HL-60 (cell line): ENCODE results near the gene NEK7.
A peak's percentile ranks its signal among the peaks of the same experiment; 100 is the strongest.

Experiments
- DNase-seq, 2 experiments: peaks; one replicate each; pipeline ENCODE4 v3.0.0-alpha.2; 2010 to 2020; ENCODE audit warnings: low read depth in 1 of 2, low spot score in 1 of 2
- H3K27ac ChIP-seq: fragments of 250-450 bp; sonication (Bioruptor Pico); replicated peaks from 2 replicates; pipeline ENCODE4 v1.5.1; 2020; ENCODE audit warnings: mild to moderate bottlenecking, moderate library complexity
- H3K27me3 ChIP-seq: fragments of 250-450 bp; sonication (Bioruptor Pico); 2 replicates; pipeline ENCODE4 v1.5.1; 2021; ENCODE audit warnings: mild to moderate bottlenecking, moderate library complexity; ENCODE audit not compliant: insufficient read depth, poor library complexity, severe bottlenecking
- H3K4me3 ChIP-seq: replicated peaks from 2 replicates; pipeline ENCODE4 v1.5.1; 2011; ENCODE audit warnings: mild to moderate bottlenecking, control low read depth, low read length; ENCODE audit not compliant: insufficient read depth
- GABPA ChIP-seq: IDR thresholded peaks from 2 replicates; pipeline ENCODE4 v1.6.1; 2012; ENCODE audit warnings: low read depth
- POLR2AphosphoS5 ChIP-seq: IDR thresholded peaks from 2 replicates; pipeline ENCODE4 v1.6.1; 2012; ENCODE audit warnings: low read depth
- SPI1 ChIP-seq: IDR thresholded peaks from 2 replicates; pipeline ENCODE4 v1.6.1; 2012; ENCODE audit warnings: low read depth, mild to moderate bottlenecking, borderline replicate concordance
- long read RNA-seq: library from polyadenylated mRNA; unstranded; transcript quantifications from one replicate; pipeline ENCODE4 v2.0.0, GENCODE V29; 2020
- TF ChIP-seq, protein P1 (sequence below): IDR thresholded peaks from 2 replicates; pipeline ENCODE4 v1.6.1; 2012; ENCODE audit warnings: low read depth; ENCODE audit not compliant: insufficient replicate concordance
- TF ChIP-seq, protein P2 (sequence below): IDR thresholded peaks from one replicate; pipeline ENCODE4 v1.5.1; 2011; ENCODE audit warnings: low read length, control low read depth, inconsistent platforms; ENCODE audit not compliant: insufficient read depth

Gene NEK7
- long read RNA-seq, full-length matches to known transcripts = 3 of 9 reads
- long read RNA-seq, partial matches to known transcripts = 1 of 9 reads
- long read RNA-seq, other reads (novel, unspliced or antisense) = 5 of 9 reads

DNA sequence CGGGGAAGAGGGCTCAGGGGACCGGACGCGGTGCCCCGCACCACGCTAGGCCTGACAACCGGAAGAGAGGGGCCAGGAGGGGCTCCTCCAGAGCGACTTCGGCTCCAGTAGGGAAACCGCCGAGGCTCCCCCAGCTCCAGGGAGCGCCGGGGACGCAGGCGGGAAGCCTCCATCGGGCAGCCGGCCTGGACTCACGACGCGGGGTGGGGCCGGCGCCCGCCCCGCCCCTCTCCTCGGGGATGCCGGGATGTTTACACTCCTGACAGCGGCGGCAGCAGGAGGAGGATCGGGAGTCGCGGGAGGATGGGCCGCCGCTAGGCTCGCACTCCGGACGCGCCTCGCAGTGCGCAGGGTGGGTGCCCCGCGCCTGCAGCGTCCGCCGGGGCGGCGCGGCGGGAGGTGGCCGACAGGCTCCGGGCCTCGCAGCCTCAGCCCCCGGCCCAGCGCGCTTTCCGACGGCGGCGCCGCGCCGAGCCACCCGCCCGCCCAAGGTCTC lies at the start of gene NEK7:
Gene NEK7 (plus strand): TSS at position 254 of the 496 bp plus-strand sequence. CDS start 75,583 bp downstream, outside the sequence.
- H3K27ac ChIP-seq = peak within 1 kb of the TSS; percentile 82
- H3K4me3 ChIP-seq = peak within 1 kb of the TSS; percentile 89
- peak in 1 of 2 experiments; percentile 76 for DNase-seq
- TF ChIP-seq, protein P1, sequence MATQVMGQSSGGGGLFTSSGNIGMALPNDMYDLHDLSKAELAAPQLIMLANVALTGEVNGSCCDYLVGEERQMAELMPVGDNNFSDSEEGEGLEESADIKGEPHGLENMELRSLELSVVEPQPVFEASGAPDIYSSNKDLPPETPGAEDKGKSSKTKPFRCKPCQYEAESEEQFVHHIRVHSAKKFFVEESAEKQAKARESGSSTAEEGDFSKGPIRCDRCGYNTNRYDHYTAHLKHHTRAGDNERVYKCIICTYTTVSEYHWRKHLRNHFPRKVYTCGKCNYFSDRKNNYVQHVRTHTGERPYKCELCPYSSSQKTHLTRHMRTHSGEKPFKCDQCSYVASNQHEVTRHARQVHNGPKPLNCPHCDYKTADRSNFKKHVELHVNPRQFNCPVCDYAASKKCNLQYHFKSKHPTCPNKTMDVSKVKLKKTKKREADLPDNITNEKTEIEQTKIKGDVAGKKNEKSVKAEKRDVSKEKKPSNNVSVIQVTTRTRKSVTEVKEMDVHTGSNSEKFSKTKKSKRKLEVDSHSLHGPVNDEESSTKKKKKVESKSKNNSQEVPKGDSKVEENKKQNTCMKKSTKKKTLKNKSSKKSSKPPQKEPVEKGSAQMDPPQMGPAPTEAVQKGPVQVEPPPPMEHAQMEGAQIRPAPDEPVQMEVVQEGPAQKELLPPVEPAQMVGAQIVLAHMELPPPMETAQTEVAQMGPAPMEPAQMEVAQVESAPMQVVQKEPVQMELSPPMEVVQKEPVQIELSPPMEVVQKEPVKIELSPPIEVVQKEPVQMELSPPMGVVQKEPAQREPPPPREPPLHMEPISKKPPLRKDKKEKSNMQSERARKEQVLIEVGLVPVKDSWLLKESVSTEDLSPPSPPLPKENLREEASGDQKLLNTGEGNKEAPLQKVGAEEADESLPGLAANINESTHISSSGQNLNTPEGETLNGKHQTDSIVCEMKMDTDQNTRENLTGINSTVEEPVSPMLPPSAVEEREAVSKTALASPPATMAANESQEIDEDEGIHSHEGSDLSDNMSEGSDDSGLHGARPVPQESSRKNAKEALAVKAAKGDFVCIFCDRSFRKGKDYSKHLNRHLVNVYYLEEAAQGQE = no peak
- TF ChIP-seq SPI1 (no peak), GABPA (no peak), POLR2AphosphoS5 (no peak; the same call in 1 of the 2 replicates)
- TF ChIP-seq, protein P2, sequence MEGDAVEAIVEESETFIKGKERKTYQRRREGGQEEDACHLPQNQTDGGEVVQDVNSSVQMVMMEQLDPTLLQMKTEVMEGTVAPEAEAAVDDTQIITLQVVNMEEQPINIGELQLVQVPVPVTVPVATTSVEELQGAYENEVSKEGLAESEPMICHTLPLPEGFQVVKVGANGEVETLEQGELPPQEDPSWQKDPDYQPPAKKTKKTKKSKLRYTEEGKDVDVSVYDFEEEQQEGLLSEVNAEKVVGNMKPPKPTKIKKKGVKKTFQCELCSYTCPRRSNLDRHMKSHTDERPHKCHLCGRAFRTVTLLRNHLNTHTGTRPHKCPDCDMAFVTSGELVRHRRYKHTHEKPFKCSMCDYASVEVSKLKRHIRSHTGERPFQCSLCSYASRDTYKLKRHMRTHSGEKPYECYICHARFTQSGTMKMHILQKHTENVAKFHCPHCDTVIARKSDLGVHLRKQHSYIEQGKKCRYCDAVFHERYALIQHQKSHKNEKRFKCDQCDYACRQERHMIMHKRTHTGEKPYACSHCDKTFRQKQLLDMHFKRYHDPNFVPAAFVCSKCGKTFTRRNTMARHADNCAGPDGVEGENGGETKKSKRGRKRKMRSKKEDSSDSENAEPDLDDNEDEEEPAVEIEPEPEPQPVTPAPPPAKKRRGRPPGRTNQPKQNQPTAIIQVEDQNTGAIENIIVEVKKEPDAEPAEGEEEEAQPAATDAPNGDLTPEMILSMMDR = no peak
- H3K27me3 ChIP-seq = no peaks in the 10 kb centered on the region

DNA sequence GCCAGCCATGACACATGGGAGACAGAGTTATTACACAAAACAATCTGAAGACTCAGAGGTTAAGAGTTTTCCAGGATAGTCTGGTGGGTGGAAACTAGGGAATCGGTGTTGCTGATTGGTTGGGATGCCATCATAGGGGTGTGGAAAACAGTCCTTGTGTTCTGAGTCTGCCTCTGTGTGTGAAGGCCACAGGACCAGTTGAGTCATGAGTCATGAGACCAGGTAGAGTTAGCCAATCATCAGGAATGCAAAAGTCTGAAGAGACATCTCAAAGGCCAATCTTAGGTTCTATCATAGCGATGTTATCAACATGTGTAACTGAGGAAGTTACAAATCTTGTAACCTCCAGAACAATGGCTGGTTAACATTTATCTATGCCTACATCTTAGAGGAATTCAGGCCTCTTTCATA lies 49.7 kb upstream of the NEK7 start:
- Histone ChIP-seq H3K27ac (no peak overlapping the region), H3K27me3 (no peaks in the 10 kb centered on the region), H3K4me3 (no peak overlapping the region)
- DNase-seq = no peak
- TF ChIP-seq POLR2AphosphoS5 = no peak
- TF ChIP-seq, protein P2 = no peak
- no peak for TF ChIP-seq SPI1
- TF ChIP-seq GABPA = no peak
- TF ChIP-seq, protein P1 = no peak

DNA sequence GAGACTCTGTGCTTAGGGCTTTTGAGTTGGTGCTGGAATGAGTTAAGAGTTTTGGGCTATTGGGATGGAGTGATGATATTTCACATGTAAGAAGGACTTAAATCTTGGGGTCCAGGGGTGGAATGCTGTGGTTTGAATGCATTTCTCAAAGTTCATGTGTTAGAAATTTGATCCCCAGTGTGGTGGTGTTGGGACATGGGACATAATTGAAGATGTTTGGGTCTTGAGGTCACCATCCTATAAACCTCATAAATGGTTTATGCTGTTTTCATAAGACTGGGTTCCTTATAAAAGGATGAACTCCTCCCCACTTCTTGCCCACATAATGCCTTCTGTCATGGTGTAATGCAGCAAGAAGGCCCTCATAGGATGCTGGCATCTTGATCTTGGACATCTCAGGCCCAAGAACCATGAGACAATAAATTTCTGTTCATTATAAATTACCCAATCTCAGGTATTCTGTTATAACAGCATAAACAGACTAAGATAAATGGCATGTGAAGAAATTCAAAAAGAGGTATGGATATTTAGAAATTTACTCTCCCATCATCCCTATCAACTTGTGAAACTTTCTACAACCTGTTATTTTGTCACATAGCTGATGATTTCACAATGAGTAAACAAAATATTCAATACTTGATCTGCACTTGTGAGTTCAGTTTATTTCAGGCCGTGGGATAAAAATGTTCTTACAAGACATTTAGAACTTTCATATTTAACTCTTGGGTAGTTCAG lies 48.0 kb upstream of the NEK7 start:
- Histone ChIP-seq H3K27me3 (no peaks in the 10 kb centered on the region), H3K4me3 (no peak overlapping the region), H3K27ac (no peak overlapping the region)
- TF ChIP-seq POLR2AphosphoS5 = no peak
- TF ChIP-seq, protein P2 = no peak
- TF ChIP-seq SPI1 = no peak
- TF ChIP-seq, protein P1 = no peak
- TF ChIP-seq GABPA = no peak
- no peak for DNase-seq
